Ecto neural progenitor cell (in vitro differentiated cells): Measurements from ENCODE around the gene PHF21B.
"Not testable (repeated sequence)": the region's sequence is repeated elsewhere in the genome, so short reads cannot be mapped to it uniquely, and the experiment has no call there.

Experiments used
- DNase-seq: peaks from one replicate; pipeline ENCODE4 v3.0.0-alpha.2; 2018; ENCODE audit warnings: low spot score

The PHF21B gene

DNA sequence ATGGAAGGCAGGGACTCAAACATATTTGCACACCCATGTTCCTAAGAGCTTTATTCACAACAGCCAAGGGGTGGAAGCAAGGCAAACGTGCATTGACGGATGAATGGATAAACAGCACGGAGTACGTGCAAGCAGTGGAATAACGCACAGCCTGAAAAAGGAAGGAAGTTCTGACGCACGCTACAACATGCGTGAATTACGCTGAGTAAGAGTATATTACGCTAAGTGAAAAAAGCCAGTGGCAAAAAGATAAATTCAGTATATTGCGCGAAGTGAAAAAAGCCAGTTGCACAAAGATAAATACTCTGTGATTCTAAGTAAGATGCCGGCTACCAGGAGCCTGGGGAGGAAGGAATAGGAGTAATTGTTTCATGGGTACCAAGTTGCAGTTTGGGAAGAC is 19.5 kb downstream of the PHF21B start:
- no peak for DNase-seq

DNA sequence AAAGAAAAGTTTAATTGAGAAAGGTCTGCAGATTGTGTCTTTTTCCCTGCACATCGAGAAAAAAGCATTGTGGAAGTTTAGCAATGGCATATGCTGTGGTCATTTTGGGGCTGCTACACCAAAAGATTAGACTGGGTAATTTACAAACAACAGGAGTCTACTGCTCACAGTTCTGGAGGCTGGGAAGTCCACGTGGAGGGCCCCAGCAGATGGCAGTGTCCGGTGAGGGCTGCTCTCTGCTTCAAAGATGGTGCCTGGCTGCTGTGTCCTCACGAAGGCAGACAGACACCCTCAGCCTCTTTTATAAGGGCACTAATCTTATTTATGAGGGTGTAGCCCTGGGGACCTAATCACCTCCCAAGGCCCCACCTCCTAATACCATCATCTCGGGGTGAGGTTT is 21.1 kb downstream of the PHF21B start:
- DNase-seq = no peak

DNA sequence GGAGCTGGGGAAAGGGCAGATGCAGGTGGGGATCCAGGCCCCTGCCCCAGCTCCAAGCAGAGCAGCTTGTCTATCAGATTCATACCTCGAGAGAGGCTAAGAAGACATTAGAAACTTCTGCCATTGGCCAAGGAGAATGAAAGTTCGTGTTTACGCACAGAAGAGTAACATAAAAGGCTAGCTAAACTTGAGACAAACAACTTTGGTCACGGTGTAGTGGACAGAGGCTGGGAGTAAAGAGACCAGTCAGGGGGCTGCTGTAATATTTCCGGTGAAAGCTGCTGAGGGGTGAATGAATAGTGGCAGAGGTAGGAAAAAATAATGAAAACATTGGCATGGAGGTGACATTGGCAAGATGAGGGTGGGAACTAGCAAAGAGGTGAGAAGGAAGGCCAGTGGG is 22.9 kb downstream of the PHF21B start:
- DNase-seq = no peak

DNA sequence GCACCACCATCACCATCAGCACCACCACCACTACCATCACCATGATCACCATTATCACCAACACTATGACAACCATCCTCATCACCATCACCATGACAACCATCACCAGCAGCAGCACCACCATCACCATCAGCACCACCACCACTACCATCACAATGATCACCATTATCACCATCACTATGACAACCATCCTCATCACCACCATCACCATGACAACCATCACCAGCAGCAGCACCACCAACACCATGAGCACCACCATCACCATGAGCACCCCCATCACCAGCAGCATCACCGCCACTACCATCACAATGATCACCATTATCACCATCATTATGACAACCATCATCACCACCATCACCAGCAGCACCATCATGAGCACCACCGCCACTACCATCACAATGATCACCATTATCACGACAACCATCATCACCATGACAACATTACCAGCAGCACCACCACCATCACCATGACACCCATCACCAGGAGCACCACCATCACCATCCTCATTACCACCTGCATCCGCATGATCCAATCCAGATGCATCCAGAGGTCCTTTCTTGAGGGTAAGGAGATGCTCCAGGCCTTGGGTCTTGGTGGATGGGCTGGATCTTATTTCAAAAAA is 23.8 kb downstream of the PHF21B start:
- no peak for DNase-seq

DNA sequence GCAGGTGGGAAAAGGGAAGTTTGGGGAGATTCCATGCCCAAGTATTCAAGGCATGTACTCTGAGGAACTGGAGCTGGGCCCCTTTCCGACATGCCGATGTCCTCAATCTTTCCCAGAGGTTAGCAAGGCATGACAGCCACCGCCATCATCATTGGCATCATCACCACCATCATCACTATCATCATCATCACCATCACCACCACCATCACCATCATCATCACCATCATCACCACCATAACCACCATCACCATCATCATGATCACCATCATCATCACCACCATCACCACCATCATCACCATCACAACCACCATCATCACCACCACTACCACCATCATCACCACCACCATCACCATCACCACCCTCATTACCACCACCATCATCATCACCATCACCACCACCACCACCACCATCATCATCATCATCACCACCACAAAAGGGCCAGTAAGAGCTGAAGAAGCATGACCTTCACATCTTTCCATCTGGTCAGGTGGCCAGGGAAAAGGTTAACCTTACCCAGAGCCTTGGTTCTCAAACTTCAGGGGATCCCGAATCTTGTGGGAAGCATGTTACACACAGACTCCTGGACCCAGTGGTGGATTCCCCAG is 25.8 kb downstream of the PHF21B start:
- no peak for DNase-seq

DNA sequence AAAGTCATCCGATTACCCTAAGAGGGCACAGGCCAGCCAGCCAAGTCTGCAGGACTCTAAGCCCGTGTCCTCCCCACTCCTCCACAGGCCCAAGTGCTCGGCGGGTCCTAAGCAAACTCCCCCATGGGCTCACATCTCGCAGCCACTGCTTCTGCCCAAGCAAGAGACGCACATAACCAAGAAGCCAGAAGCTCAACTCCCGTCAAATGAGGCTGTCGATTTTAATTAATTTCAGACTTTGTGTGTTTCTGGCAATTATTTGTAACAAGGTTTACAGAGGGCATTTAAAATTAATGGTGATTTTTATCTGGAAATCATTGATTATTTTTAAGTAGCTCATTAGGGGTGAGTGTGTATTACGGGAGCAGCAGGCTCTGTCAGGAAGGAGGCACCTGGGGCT is 27.4 kb downstream of the PHF21B start:
- no peak for DNase-seq

DNA sequence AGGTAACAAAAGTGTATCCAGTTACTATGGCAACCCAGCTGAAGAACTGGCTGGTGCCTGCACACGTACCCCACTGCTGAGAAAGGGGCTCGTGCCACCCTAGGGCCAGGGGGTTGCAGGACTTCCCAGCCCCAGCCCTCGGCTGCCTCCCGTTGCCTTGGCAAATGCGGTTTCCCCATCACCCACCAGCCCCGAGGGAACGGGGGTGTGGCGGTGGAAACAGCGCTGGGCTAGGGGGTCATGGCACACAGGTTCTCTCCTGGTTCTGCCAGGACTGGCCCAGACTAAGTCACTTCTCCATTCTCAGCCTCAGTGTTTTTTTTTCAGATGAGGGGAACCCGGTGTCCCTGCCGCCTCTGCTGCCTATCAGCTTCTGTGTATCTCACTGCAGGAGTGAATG is 27.9 kb downstream of the PHF21B start:
- DNase-seq = no peak

DNA sequence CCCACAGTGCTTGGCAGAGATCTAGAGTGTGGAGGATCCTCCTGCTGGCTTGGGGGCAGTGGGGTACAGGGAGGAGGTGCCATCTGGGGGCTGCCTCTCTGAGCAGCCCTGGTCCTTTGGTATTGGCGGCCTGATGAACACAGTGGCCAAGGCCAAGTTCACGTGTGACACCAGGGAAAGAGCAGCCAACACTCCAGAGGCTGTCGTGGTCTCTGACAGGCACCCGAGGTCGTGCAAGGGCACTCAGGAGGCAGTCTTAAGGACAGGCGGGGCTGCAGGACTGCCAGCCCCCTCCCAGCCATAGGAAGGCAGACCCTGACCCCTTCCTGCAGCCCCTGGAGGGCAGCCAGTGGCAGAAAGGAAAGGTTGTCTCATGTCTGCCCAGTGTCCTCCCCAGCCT is 30.7 kb downstream of the PHF21B start:
- no peak for DNase-seq

DNA sequence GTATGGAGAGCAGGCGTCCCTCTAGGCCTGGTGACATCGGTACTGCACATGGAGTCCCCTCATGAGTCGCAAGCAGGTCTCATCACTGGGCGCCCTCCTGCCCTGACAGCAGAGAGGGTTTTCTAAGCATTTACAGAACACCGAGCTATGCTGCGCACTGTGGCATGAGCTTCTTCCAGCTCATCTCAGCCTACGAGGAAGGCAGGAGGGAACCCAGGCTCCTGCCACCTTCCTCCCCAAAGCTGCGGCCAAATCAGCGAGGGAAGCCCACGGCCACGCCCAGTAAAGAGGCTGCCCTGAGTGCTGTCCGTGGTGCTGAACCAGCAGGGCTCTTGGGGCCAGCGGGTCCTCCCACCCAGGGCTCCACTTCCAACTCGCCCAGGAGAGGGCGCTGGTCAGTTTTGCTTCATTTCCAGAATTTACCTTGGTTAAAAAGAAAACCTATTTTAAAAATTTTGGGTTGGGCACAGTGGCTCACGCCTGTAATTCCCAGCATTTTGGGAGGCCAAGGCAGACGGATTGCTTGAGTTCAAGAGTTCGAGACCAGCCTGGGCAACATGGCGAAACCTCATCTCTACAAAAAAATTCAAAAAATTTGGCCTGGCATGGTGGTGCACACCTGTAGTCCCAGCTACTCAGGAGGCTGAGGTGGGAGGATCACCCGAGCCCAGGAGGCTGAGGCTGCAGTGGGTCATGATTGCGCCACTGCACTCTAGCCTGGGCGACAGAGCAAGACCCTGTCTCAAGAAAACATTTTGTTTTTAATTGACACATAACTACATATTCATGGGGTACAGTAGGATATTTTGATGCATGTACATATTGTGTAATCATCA is 34.2 kb downstream of the PHF21B start:
- peak; percentile 95 for DNase-seq

DNA sequence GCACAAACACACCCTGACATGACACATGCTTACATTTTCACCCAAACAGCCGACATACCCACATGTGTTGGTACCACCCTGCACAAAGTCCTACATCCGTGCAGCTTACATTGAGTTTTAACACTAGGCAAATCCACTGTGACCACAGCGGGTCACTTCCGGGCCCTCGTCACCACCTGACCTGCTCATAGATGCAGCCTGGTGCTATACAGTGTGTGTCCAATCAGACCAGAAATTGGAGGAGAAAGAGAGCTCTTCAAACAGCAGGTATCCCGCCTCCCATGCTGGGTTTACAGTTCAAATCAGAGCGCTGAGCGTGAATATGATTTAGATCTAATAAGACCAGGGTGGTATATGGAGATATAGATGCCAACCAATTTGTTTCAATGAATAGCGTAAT is 35.4 kb downstream of the PHF21B start:
- no peak for DNase-seq

DNA sequence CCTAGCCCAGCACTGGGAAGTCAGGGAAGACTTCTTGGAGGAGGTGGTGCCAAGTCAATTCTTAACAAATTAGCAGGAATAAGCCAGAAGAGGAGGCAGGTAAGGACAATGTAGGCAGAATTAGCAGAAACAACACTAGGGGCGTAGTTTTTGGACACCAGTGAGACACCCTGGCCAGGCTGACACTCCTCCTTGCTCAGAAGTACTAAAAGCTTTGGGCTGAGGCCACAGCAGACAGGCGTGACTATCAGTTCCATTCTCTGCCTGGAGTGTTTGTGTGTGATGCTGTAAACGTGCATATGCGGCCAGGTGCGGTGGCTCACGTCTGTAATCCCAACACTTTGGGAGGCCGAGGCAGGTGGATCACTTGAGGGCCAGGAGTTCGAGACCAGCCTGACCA is 36.0 kb downstream of the PHF21B start:
- DNase-seq = no peak

DNA sequence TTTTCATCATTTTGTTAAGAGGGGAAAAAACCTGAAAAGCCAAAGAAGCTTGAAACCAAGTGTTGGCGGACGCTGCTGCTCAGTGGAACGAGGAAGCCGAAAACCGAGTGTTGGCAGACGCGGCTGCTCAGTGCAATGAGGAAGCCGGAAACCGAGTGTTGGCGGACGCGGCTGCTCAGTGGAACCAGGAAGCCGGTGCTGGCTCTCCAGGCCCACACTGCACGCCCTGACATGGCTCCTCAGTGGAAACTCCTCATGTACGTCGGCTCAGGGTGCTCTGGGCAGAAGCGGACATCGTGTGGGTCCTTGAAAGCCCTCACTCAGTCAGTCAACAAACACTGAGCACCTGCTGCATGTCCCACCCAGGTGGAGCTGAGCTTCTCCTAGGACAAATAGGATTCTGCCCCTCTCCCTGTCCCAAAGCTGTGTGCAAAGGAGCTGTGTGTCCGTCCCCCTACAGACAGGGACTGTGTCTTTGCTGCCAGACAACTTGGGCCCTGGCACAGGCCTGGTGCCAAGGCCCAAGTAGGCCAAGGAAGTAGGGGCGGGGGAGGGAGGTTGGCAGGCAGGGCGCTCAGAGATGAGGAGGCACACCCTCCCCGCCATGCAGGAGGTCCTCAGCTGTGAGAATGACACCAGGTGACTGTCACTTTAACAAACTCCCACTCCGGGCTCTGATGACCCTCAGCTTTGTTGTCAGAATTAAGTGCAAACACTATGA is 37.3 kb downstream of the PHF21B start:
- no peak for DNase-seq

DNA sequence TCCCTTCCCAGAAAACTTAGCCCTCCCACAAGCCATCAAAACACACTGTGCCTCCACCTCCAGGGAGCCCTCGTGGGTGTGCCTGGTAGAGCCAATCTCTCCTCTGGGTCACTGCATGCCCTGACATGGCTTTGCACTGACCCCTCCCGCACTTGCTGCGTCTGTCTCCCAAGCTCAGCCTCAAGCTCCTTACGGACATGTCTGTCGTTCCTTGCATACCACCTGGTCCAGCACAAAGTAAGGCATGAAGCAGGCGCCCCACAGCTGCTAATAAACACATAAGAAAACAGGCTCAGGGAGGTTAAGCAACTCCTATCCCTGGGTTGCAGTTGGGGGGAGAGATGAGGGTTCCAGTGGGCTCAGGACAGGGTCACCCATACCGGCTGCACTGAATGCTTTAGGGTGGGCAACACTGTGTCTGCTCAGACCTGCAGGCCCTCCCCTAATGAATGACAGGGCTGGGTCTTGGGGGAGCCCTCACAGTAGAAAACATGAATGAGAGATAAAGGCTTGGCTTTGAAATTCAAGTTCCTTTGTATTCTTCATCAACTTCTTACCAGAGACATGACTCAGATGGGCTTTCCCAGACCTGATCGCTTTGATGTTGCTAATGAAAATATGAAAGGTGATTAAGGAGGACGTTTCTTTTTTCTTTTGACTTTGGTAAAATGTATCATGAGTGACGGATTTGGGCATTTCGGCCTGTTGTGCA is 38.0 kb downstream of the PHF21B start:
- DNase-seq = no peak

DNA sequence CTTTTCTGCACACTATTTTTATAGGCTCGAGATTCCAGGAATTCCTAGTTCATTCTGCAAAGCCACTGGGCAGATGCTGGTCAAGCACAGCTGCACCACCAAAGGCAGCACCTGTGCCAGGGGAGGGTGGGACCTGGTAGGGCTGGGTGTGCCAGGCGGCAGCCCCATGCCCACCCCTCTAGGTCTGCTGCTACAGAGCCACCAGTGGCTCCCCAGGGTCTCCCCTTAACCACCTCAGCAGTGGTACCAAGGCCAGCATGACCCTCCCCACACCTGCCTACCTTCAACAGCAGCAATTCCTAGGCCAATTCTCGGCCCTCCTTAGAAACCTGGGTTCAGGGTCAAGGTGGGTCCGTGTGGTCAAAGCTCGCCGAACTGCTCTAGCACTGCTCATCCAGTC is 39.5 kb downstream of the PHF21B start:
- no peak for DNase-seq

DNA sequence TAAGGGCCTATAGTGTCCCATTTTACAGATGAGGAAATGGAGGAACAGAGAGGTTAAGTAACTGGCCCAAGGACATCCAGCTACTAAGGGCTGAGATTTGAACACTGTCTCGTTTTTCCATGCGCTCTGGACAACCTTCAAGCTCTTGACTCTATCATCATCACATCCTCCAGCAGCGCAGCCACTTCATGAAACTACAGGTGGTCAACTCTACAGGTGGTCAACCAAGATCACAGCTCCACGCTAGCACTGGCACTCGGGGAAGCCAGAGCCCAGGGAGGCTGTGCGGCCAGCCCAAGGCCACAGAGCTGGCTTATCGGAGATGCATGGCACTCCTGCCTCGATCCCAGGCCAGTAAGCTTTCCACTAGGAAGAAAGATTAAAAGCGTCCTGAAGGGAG is 40.0 kb downstream of the PHF21B start:
- DNase-seq = no peak

DNA sequence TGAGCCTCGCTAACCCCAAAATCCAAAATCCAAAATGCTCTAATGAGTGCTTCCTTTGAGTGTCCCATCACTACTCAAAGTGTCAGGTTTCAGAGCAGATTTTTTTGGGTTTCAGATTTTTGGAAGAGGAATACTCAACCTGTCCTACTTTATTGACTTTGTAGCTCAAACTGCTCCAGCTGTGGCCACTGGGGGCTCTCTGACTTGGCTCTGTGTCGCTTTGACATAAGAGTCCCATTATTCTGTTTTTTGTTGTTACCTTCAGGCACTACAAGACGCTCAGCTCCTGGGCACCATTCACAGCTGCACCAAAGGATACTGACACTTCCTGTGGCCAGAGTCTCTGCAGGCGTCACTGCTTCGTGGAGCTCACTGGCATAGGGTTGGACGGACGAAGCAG is 41.1 kb downstream of the PHF21B start:
- DNase-seq = no peak

DNA sequence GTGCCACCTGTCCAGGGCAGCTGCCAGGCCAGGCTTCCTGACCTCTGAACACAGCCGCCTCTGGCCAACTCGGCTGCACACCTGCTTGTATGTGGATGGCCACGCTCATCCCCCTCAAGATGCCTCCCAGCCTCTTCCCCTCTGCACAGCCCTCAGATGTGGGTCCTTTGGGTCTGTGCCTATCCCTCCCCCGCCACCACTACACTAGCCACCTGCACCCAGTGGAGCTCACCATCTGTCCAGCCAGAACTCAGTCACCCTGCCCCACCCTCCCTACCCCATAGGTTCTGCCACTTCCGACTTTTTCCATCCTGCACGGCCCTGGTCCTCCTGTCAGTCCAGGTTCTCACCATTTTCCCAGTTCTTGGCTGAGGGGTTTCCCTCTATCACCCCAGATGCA is 44.6 kb downstream of the PHF21B start:
- no peak for DNase-seq

DNA sequence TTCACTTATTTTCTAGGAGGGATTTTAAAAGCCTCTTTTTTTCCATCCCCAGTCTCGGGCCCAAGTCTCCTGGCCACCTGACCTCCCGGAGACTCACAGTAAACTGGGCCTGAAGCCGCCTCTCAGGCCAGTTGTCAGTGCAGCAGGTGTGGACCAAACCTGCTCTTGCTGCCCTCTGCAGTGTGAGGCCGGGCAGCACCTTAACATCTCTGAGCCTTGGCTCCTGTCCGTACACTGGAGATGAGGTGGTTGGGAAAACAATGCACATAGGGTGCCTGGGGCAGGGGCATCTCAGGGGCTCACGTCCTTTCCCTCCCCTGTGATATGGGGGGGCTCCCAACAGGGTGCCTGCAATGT is 45.1 kb downstream of the PHF21B start:
- DNase-seq = no peak

DNA sequence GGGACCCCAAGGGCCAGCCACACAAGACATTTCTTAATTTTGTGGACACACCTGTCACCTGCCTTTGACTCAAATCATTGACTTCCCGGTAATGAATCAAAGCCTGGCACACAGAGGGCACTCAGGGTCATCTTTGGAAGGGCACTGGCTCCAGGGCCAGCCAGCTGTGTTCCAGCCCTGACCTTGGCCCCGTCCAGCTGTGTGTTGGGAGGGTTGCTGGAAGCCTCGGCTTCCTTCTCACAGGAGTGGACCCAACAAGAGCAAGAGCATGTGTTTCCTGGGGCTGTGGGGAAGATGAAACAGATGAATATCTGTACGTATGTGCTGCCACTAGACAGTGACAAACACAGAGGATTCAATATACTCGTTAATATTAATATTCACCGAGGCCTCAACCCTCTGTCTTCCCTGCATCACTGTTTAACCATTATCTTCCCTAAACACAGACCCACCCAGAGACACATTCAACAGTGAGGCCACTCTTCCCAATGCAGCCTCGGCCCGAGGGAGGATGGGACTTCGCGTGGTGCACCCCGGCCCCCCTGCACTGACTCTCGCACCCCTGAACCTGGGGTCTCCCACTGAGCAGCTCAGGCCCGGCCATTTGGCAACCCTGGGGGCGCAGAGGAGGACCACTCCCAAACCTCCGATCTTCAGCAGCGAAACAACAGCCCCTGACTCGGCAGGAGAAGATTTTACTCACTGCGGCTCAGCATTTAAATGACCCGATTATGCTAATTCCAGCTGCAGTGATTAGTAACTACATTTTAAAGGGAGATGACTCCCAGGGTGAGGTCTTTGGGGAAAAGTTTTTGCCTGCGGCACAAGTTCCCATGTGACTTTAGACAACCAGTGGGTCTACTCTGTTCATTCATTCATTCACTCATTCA is 45.7 kb downstream of the PHF21B start:
- DNase-seq = no peak

DNA sequence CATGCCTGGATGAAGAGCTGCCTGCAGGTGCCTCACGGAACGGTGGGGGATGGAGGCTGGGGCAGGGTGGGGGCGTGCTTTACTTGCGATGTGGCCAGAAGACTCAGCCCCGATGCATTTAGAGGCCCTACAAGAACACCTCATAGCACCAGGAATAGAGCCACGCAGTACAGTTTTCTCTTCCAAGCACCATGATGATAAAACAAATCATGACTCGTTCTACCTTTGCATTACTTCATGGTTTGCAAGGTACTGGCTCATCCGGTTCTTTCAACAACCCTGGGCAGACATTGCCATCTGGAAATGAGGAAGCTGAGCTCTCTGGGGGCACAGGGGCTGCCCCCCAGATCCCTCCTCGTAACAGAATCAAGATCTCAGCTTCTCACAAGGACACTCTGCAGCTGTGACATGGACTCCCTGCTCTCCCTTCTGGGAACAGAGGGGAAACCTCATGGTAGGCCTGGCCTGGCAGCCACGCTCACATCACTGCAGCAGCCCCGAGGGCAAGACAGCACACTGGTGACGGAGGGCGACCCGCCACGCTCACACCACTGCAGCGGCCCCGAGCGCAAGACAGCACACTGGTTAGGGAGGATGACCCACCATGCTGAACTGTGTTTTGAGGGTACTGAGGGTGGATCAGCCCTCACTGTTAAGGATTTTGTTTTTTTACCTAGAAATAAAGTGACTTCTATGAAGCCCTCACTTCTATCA is 46.9 kb downstream of the PHF21B start:
- DNase-seq = no peak

DNA sequence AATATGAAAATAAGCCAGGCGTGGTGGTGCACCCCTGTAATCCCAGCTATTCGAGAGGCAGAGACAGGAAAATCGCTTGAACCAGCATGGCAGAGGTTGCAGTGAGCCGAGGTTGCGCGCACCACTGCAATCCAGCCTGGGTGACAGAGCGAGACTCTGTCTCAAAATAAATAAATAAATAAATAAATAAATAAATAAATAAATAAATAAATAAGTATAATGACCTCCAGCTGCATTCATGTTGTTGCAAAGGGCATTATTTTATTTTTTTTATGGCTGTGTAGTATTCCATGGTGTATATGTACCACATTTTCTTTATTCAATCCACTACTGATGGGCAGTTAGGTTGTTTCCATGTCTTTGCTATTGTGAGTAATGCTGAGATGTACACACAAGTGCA is 48.1 kb downstream of the PHF21B start:
- not testable (repeated sequence) for DNase-seq
